ENCODE data around the gene ANKS3.

The ANKS3 gene

GRCh38 chr16:4728676-4729075, 5.4 kb downstream of the ANKS3 start:
- no peak overlapping the region for H3K9ac ChIP-seq (ENCODE audit: low read depth in 1 of 2, low read length in 2 of 2)
- H3K4me1 ChIP-seq (ENCODE audit: control insufficient read depth in 2 of 2, insufficient read depth in 2 of 2, low read length in 2 of 2), result peaks cover 0 to 3% of the 10 kb centered on the region in 2 donors
- H3K4me3 ChIP-seq (ENCODE audit: low read length in 2 of 2), result no peak overlapping the region
- no peaks in the 10 kb centered on the region for H3K27me3 ChIP-seq (ENCODE audit: control insufficient read depth in 2 of 2, insufficient read depth in 2 of 2, low read length in 2 of 2)
- no peak overlapping the region for H3K27ac ChIP-seq (ENCODE audit: low read depth in 2 of 2, low read length in 2 of 2)
- H3K9me3 ChIP-seq (ENCODE audit: control insufficient read depth in 2 of 2, low read length in 2 of 2), result no peaks in the 10 kb centered on the region
- H3K36me3 ChIP-seq (ENCODE audit: control insufficient read depth in 2 of 2, insufficient read depth in 2 of 2, low read length in 2 of 2), result peaks cover 29 to 53% of the 10 kb centered on the region in 2 donors

DNA sequence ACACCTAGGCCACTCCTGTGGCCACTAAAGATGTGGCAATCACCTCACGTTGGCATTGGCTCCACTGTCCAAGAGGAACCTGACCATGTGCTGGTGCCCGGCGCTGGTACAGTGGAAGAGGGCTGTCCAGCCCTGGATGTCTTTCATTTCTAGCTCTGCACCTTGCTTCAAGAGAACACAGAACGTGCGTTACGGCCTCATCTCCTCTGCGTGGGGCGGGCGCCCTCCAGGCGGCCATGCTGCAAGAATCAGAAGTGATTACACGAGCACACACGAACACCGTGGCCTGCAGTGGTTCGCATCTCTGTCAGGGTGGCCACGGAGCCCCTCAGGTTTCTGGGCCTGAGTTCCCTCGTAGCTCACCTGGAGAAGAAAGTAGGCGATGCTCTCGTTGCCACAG, 7.5 kb downstream of the ANKS3 start:
- Histone ChIP-seq H3K9me3 (ENCODE audit: control insufficient read depth in 2 of 2, low read length in 2 of 2) (no peaks in the 10 kb centered on the region), H3K4me3 (ENCODE audit: low read length in 2 of 2) (no peak overlapping the region), H3K9ac (ENCODE audit: low read depth in 1 of 2, low read length in 2 of 2) (no peak overlapping the region), H3K36me3 (ENCODE audit: control insufficient read depth in 2 of 2, insufficient read depth in 2 of 2, low read length in 2 of 2) (peaks cover 33 to 58% of the 10 kb centered on the region in 2 donors), H3K27ac (ENCODE audit: low read depth in 2 of 2, low read length in 2 of 2) (no peak overlapping the region), H3K27me3 (ENCODE audit: control insufficient read depth in 2 of 2, insufficient read depth in 2 of 2, low read length in 2 of 2) (no peaks in the 10 kb centered on the region), H3K4me1 (ENCODE audit: control insufficient read depth in 2 of 2, insufficient read depth in 2 of 2, low read length in 2 of 2) (no peaks in the 10 kb centered on the region)

DNA sequence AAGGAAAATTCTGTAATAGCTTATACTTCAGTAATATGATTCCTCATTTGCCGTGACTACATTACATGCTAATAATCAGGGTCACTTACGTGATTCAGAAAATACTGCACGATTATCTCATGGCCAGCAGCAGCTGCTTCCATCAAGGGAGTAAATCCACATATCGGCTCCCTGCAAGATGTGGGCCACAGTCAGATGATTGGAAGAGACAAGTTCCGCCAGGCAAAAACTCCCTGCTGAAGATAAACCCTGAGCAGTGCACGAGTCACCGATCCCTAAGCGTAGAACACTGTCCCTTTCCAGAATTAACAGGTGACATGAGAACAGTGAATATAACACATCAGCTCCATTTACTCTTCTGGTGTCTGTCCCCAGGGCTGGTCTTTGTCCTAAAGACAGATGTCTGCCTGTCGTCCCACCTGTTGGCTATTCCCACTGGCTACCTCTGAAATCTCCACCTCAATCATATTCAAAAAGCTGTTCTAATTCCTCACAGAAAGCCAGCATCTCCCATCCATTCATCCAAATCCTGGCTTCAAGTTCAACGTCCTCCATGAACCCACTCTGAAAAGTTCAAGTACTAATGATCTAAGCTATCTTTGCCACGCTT, 9.3 kb downstream of the ANKS3 start:
- Histone ChIP-seq H3K4me1 (ENCODE audit: control insufficient read depth in 2 of 2, insufficient read depth in 2 of 2, low read length in 2 of 2) (no peaks in the 10 kb centered on the region), H3K27ac (ENCODE audit: low read depth in 2 of 2, low read length in 2 of 2) (no peak overlapping the region), H3K9me3 (ENCODE audit: control insufficient read depth in 2 of 2, low read length in 2 of 2) (no peaks in the 10 kb centered on the region), H3K27me3 (ENCODE audit: control insufficient read depth in 2 of 2, insufficient read depth in 2 of 2, low read length in 2 of 2) (no peaks in the 10 kb centered on the region), H3K4me3 (ENCODE audit: low read length in 2 of 2) (no peak overlapping the region), H3K36me3 (ENCODE audit: control insufficient read depth in 2 of 2, insufficient read depth in 2 of 2, low read length in 2 of 2) (peaks cover 27 to 46% of the 10 kb centered on the region in 2 donors), H3K9ac (ENCODE audit: low read depth in 1 of 2, low read length in 2 of 2) (no peak overlapping the region)

- H3K4me3 ChIP-seq (ENCODE audit: low read length in 2 of 2), result no peak overlapping the region
- no peaks in the 10 kb centered on the region for H3K9me3 ChIP-seq (ENCODE audit: control insufficient read depth in 2 of 2, low read length in 2 of 2)
- H3K4me1 ChIP-seq (ENCODE audit: control insufficient read depth in 2 of 2, insufficient read depth in 2 of 2, low read length in 2 of 2), result no peaks in the 10 kb centered on the region
- peaks cover 21 to 35% of the 10 kb centered on the region in 2 donors for H3K36me3 ChIP-seq (ENCODE audit: control insufficient read depth in 2 of 2, insufficient read depth in 2 of 2, low read length in 2 of 2)
- H3K27me3 ChIP-seq (ENCODE audit: control insufficient read depth in 2 of 2, insufficient read depth in 2 of 2, low read length in 2 of 2), result no peaks in the 10 kb centered on the region
- no peak overlapping the region for H3K27ac ChIP-seq (ENCODE audit: low read depth in 2 of 2, low read length in 2 of 2)
- no peak overlapping the region for H3K9ac ChIP-seq (ENCODE audit: low read depth in 1 of 2, low read length in 2 of 2)
These were observed 10.9 kb downstream of the ANKS3 start for GRCh38 chr16:4723071-4723767.

DNA sequence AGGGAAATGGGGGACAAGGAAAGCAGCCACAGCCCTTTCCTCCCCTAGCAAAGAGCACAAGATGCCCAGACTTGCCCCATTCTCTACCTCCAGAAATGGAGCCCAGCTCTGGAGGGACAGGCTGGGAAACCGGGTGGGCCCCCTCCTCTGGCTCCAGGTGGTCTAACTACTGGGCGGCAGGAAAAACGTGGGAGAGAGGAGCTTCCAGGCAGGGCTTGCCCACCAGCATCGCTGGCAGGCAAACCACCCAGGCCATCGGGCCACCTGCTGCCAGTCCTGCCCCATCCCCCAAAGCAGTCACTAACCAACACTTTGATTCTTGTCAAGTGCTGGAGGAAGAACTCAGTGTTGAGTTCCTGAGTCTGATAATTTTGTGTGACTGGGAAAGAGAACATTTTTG, 15.6 kb downstream of the ANKS3 start:
- no peaks in the 10 kb centered on the region for H3K4me1 ChIP-seq (ENCODE audit: control insufficient read depth in 2 of 2, insufficient read depth in 2 of 2, low read length in 2 of 2)
- no peaks in the 10 kb centered on the region for H3K27me3 ChIP-seq (ENCODE audit: control insufficient read depth in 2 of 2, insufficient read depth in 2 of 2, low read length in 2 of 2)
- H3K36me3 ChIP-seq (ENCODE audit: control insufficient read depth in 2 of 2, insufficient read depth in 2 of 2, low read length in 2 of 2), result peaks cover 14 to 22% of the 10 kb centered on the region in 2 donors
- H3K4me3 ChIP-seq (ENCODE audit: low read length in 2 of 2), result no peak overlapping the region
- H3K27ac ChIP-seq (ENCODE audit: low read depth in 2 of 2, low read length in 2 of 2), result no peak overlapping the region
- no peak overlapping the region for H3K9ac ChIP-seq (ENCODE audit: low read depth in 1 of 2, low read length in 2 of 2)
- H3K9me3 ChIP-seq (ENCODE audit: control insufficient read depth in 2 of 2, low read length in 2 of 2), result no peaks in the 10 kb centered on the region

DNA sequence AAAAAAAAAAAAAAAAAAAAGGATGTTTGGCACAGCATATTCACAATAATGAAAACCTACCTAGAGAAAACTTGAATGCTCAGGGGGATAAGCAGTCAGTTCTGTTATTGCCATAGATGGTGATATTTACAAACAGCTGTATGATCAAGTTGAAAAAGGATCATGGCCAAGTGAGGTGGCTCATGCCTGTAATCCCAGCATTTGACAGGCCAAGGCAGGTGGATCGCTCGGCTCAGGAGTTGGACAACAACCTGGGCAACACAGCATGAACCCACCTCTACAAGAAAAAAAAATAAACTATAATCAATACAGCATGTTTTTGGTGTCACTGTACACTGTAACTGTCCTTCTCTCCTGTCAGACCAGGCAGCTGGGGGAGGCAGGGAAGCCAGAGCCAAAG, 19.1 kb downstream of the ANKS3 start:
- Histone ChIP-seq H3K4me1 (ENCODE audit: control insufficient read depth in 2 of 2, insufficient read depth in 2 of 2, low read length in 2 of 2) (no peaks in the 10 kb centered on the region), H3K36me3 (ENCODE audit: control insufficient read depth in 2 of 2, insufficient read depth in 2 of 2, low read length in 2 of 2) (peaks cover 16 to 30% of the 10 kb centered on the region in 2 donors), H3K4me3 (ENCODE audit: low read length in 2 of 2) (no peak overlapping the region), H3K9ac (ENCODE audit: low read depth in 1 of 2, low read length in 2 of 2) (no peak overlapping the region), H3K9me3 (ENCODE audit: control insufficient read depth in 2 of 2, low read length in 2 of 2) (no peaks in the 10 kb centered on the region), H3K27ac (ENCODE audit: low read depth in 2 of 2, low read length in 2 of 2) (no peak overlapping the region), H3K27me3 (ENCODE audit: control insufficient read depth in 2 of 2, insufficient read depth in 2 of 2, low read length in 2 of 2) (no peaks in the 10 kb centered on the region)

DNA sequence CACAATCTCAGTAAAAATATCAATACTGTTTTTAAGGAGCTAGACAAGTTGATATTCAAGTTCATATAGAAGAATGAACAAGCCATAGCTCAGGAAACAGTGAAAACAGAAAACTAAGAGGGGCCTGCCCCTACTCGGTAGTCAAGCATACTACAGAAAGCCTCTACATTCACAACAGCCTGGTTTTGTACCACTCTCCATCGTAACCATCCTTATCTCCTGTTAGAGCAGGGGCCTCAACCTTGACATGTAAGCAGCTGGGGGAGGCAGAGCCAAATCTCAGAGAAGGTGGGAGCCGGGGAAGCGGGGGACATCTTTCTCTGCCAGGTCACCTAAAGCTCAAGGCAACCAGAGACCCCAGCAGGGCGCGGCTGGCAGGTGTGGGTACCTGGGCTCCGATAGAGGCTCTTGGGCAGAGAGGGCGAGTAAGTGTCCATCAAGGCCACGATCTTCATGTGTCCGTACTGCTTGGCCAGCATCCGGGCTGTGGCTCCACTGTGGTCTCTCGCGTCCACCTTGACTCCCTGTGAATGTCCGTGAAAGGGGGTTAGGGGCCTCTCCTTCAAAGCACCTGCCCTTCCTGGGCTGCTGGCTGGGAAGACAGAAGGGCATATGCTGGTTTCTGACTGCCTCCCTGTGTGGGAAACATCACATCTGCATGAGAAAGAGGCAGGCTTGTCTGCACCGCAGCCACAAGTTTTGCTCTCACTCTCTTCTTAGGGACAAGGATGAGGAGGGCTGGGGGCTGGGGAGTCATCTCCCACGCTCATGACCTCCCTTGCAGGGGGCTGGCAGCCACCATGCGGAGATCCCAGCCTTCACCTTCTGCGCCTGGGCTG, 20.2 kb downstream of the ANKS3 start:
- H3K9ac ChIP-seq (ENCODE audit: low read depth in 1 of 2, low read length in 2 of 2), result no peak overlapping the region
- no peaks in the 10 kb centered on the region for H3K27me3 ChIP-seq (ENCODE audit: control insufficient read depth in 2 of 2, insufficient read depth in 2 of 2, low read length in 2 of 2)
- H3K9me3 ChIP-seq (ENCODE audit: control insufficient read depth in 2 of 2, low read length in 2 of 2), result no peaks in the 10 kb centered on the region
- no peak overlapping the region for H3K4me3 ChIP-seq (ENCODE audit: low read length in 2 of 2)
- H3K27ac ChIP-seq (ENCODE audit: low read depth in 2 of 2, low read length in 2 of 2), result no peak overlapping the region
- no peaks in the 10 kb centered on the region for H3K4me1 ChIP-seq (ENCODE audit: control insufficient read depth in 2 of 2, insufficient read depth in 2 of 2, low read length in 2 of 2)
- H3K36me3 ChIP-seq (ENCODE audit: control insufficient read depth in 2 of 2, insufficient read depth in 2 of 2, low read length in 2 of 2), result peaks cover 16 to 33% of the 10 kb centered on the region in 2 donors

- Histone ChIP-seq H3K36me3 (ENCODE audit: control insufficient read depth in 2 of 2, insufficient read depth in 2 of 2, low read length in 2 of 2) (peaks cover 28 to 34% of the 10 kb centered on the region in 2 donors), H3K27ac (ENCODE audit: low read depth in 2 of 2, low read length in 2 of 2) (no peak overlapping the region), H3K4me3 (ENCODE audit: low read length in 2 of 2) (no peak overlapping the region), H3K27me3 (ENCODE audit: control insufficient read depth in 2 of 2, insufficient read depth in 2 of 2, low read length in 2 of 2) (no peaks in the 10 kb centered on the region), H3K9ac (ENCODE audit: low read depth in 1 of 2, low read length in 2 of 2) (no peak overlapping the region), H3K9me3 (ENCODE audit: control insufficient read depth in 2 of 2, low read length in 2 of 2) (no peaks in the 10 kb centered on the region), H3K4me1 (ENCODE audit: control insufficient read depth in 2 of 2, insufficient read depth in 2 of 2, low read length in 2 of 2) (no peaks in the 10 kb centered on the region)
These were observed 24.6 kb downstream of the ANKS3 start for GRCh38 chr16:4709481-4709880.

- Histone ChIP-seq H3K36me3 (ENCODE audit: control insufficient read depth in 2 of 2, insufficient read depth in 2 of 2, low read length in 2 of 2) (peaks cover 18 to 24% of the 10 kb centered on the region in 2 donors), H3K4me3 (ENCODE audit: low read length in 2 of 2) (no peak overlapping the region), H3K9ac (ENCODE audit: low read depth in 1 of 2, low read length in 2 of 2) (no peak overlapping the region), H3K27me3 (ENCODE audit: control insufficient read depth in 2 of 2, insufficient read depth in 2 of 2, low read length in 2 of 2) (no peaks in the 10 kb centered on the region), H3K9me3 (ENCODE audit: control insufficient read depth in 2 of 2, low read length in 2 of 2) (no peaks in the 10 kb centered on the region), H3K27ac (ENCODE audit: low read depth in 2 of 2, low read length in 2 of 2) (no peak overlapping the region), H3K4me1 (ENCODE audit: control insufficient read depth in 2 of 2, insufficient read depth in 2 of 2, low read length in 2 of 2) (peaks cover 5 to 12% of the 10 kb centered on the region in 2 donors)
These were observed 27.2 kb downstream of the ANKS3 start for GRCh38 chr16:4706871-4707270.

- no peak overlapping the region for H3K27ac ChIP-seq (ENCODE audit: low read depth in 2 of 2, low read length in 2 of 2)
- no peaks in the 10 kb centered on the region for H3K9me3 ChIP-seq (ENCODE audit: control insufficient read depth in 2 of 2, low read length in 2 of 2)
- no peak overlapping the region for H3K4me3 ChIP-seq (ENCODE audit: low read length in 2 of 2)
- H3K9ac ChIP-seq (ENCODE audit: low read depth in 1 of 2, low read length in 2 of 2), result no peak overlapping the region
- no peaks in the 10 kb centered on the region for H3K27me3 ChIP-seq (ENCODE audit: control insufficient read depth in 2 of 2, insufficient read depth in 2 of 2, low read length in 2 of 2)
- peaks cover 14 to 19% of the 10 kb centered on the region in 2 donors for H3K4me1 ChIP-seq (ENCODE audit: control insufficient read depth in 2 of 2, insufficient read depth in 2 of 2, low read length in 2 of 2)
- H3K36me3 ChIP-seq (ENCODE audit: control insufficient read depth in 2 of 2, insufficient read depth in 2 of 2, low read length in 2 of 2), result peaks cover 23 to 27% of the 10 kb centered on the region in 2 donors
These were observed 29.2 kb downstream of the ANKS3 start for GRCh38 chr16:4704913-4705312.
